ENCODE measurements around the gene LPO. TPM values are rescaled to one million over a fixed set of nuclear protein-coding genes. Genes with fewer than 3 reads are reported as not detected.
A peak's percentile ranks its signal among the peaks of the same experiment; 100 is the strongest.

Gene LPO
- total and polyA plus RNA-seq, 2 donors from 2014 or later, result not detected

DNA sequence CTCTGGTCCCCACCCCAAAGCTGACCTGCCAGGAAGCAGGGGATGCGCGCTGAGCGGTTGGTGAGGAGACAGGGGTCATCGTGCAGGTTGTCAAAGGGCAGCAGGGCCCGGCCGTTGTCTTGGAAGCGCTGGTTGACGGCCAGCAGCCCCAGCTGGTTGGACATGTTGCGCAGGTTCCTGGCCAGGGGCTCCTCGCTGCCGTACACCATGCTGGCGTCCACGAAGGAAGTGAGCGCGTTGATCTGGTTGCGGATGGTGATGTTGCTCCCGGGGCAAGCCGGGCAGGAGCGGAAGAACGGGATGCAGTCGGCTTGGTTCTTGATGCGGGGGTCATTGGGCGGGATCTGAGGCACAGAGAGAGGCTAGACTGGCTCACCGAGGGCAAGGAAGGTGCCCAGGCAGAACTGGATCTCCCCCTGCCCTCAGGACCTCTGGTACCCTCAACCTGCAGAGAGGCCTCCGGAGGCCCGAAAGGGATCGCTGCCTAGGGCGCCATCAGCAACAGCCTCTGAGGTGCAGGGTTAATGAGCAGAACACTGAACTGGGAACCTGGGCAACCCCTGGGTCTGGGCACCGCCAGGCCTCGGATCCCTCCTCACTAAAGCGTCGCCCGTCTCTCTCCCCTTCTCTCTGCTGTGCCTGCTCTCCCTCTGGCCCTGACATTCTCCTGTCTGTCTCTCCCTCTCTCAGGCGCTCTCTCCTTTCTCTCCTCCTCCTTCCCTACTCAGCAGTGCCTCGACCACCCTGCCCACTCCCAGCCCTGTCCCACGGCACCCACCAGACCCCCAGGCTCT, 39.6 kb downstream of the LPO start:
- H3K27ac ChIP-seq (ENCODE audit: low read depth in 2 of 2, low read length in 2 of 2), result no peak overlapping the region

DNA sequence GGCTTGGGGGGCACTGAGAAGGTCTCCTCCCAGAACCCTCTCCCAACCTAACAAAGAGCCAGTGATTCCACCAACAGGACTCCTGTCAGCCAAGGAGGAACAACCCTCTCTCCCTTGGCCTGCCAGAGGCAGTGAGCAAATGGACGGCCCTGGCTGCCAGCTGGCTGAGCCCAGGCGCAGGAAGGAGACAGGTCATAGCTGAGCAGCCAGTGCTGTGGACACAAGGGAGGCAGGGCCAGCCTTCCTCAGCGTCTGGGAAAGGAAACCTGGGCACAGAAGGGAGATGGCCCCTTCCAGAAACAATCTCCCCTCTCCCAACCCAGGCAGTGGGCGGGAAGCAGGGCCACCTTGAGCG, 40.3 kb downstream of the LPO start:
- H3K27me3 ChIP-seq (ENCODE audit: control insufficient read depth, insufficient read depth, low read length), result no peaks in the 10 kb centered on the region
- H3K9me3 ChIP-seq (ENCODE audit: control insufficient read depth in 2 of 3, insufficient read depth in 1 of 3, low read length in 3 of 3), result no peaks in the 10 kb centered on the region
- FAIRE-seq, result no peak
- H3K27ac ChIP-seq (ENCODE audit: low read depth in 2 of 2, low read length in 2 of 2), result no peak overlapping the region
- DNase-seq, result no peak
- no peaks in the 10 kb centered on the region for H3K4me1 ChIP-seq (ENCODE audit: control insufficient read depth in 2 of 3, insufficient read depth in 2 of 3, low read depth in 1 of 3, low read length in 3 of 3)
- peak overlapping the region in 1 of 3 donors; percentile 29 for H3K4me3 ChIP-seq (ENCODE audit: low read length in 3 of 3)
- intact Hi-C loops (cut with DNase I), result no loop called here
- TF ChIP-seq, protein P1, sequence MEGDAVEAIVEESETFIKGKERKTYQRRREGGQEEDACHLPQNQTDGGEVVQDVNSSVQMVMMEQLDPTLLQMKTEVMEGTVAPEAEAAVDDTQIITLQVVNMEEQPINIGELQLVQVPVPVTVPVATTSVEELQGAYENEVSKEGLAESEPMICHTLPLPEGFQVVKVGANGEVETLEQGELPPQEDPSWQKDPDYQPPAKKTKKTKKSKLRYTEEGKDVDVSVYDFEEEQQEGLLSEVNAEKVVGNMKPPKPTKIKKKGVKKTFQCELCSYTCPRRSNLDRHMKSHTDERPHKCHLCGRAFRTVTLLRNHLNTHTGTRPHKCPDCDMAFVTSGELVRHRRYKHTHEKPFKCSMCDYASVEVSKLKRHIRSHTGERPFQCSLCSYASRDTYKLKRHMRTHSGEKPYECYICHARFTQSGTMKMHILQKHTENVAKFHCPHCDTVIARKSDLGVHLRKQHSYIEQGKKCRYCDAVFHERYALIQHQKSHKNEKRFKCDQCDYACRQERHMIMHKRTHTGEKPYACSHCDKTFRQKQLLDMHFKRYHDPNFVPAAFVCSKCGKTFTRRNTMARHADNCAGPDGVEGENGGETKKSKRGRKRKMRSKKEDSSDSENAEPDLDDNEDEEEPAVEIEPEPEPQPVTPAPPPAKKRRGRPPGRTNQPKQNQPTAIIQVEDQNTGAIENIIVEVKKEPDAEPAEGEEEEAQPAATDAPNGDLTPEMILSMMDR (IDR thresholded peaks at IDR 0.05; ENCODE audit: borderline replicate concordance, extremely low read depth, insufficient read depth), result no peak
- no peak overlapping the region for H3K9ac ChIP-seq (ENCODE audit: low read length in 3 of 3)
- H3K36me3 ChIP-seq (ENCODE audit: control insufficient read depth in 2 of 3, insufficient read depth in 3 of 3, low read length in 3 of 3), result no peaks in the 10 kb centered on the region

More for the DNA sequence above, 39.6 kb downstream of the LPO start:
- DNase-seq (peak in 1 of 5 donors; percentile 53), FAIRE-seq (no peak)
- Histone ChIP-seq H3K9me3 (ENCODE audit: control insufficient read depth in 2 of 3, insufficient read depth in 1 of 3, low read length in 3 of 3) (no peaks in the 10 kb centered on the region), H3K27me3 (ENCODE audit: control insufficient read depth, insufficient read depth, low read length) (no peaks in the 10 kb centered on the region), H3K4me3 (ENCODE audit: low read length in 3 of 3) (no peak overlapping the region), H3K36me3 (ENCODE audit: control insufficient read depth in 2 of 3, insufficient read depth in 3 of 3, low read length in 3 of 3) (no peaks in the 10 kb centered on the region), H3K9ac (ENCODE audit: low read length in 3 of 3) (no peak overlapping the region), H3K4me1 (ENCODE audit: control insufficient read depth in 2 of 3, insufficient read depth in 2 of 3, low read depth in 1 of 3, low read length in 3 of 3) (no peaks in the 10 kb centered on the region)
- intact Hi-C loops (cut with DNase I), result no loop called here
- TF ChIP-seq, protein P1 (IDR thresholded peaks at IDR 0.05; ENCODE audit: borderline replicate concordance, extremely low read depth, insufficient read depth), result no peak

GRCh38 chr17:58279016-58279711, 40.8 kb downstream of the LPO start:
- Histone ChIP-seq H3K36me3 (ENCODE audit: control insufficient read depth in 2 of 3, insufficient read depth in 3 of 3, low read length in 3 of 3) (no peaks in the 10 kb centered on the region), H3K27me3 (ENCODE audit: control insufficient read depth, insufficient read depth, low read length) (no peaks in the 10 kb centered on the region), H3K9ac (ENCODE audit: low read length in 3 of 3) (no peak overlapping the region), H3K4me3 (ENCODE audit: low read length in 3 of 3) (peak overlapping the region in 1 of 3 donors; percentile 29), H3K27ac (ENCODE audit: low read depth in 2 of 2, low read length in 2 of 2) (no peak overlapping the region), H3K9me3 (ENCODE audit: control insufficient read depth in 2 of 3, insufficient read depth in 1 of 3, low read length in 3 of 3) (no peaks in the 10 kb centered on the region), H3K4me1 (ENCODE audit: control insufficient read depth in 2 of 3, insufficient read depth in 2 of 3, low read depth in 1 of 3, low read length in 3 of 3) (no peaks in the 10 kb centered on the region)
- DNase-seq (peak; percentile 66 to 87 (median 77)), FAIRE-seq (no peak)
- TF ChIP-seq, protein P1 (IDR thresholded peaks at IDR 0.05; ENCODE audit: borderline replicate concordance, extremely low read depth, insufficient read depth), result no peak
- intact Hi-C loops (cut with DNase I), result no loop called here

Data from kidney (tissue), 14 donors.